GM19452 (cell line): ENCODE measurements around the gene ISCA1.

Experiments used
- ATAC-seq: cut with Tn5 transposase; IDR thresholded peaks from one replicate; pipeline ENCODE4 v1.9.1; 2021; ENCODE audit not compliant: unreplicated experiment

Gene ISCA1

GRCh38 chr9:86286278-86286677 is 3.9 kb upstream of the ISCA1 start:
- no peak for ATAC-seq

DNA sequence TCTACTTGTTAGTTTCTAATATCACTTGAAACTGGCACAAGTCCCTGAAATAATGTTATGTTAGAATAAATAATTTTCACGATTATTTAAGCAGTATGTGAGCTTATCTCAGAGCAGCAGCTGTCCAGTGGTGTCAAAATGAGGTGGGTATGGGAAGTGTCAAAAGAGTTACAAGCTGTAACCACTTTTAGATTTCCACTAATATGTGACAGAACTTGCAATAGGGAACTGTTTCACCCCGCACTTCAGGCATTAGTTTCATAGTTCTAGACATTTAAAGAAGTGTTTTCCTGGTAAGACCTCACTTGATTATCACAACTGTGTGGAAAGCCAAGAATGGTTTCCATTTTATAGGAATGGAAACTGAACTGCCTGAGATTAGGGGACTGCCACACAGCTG is 2.9 kb upstream of the ISCA1 start:
- no peak for ATAC-seq

DNA sequence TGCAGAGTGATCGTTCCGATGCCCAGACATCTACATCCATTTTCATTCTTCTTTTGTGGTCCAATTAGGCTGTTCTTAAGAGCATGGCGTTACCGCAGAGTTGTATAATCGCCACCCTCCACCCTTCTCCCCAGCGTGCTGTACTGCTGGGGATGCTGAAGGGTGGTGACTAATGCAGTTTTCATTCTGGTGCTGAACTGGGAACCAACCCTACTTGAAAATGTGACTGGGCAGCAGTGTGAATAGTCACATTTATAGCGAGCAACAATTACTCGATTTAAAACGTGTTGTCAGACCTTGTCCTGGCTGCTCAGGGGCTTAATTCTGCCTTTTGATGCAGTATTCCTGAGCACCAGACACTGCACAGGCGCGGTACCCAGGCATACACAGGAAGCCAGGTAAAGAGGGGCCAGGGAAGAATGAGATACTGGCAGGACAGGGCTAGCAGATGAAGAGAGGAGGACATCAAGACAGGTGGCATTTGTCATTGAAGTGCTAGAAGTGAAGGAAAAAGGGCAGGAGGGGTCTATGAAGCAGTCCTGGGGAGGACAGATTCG is 719 bp upstream of the ISCA1 start:
- peak; percentile 18 for ATAC-seq

GRCh38 chr9:86281593-86282076 is 703 bp downstream of the ISCA1 start:
- peak; percentile 28 for ATAC-seq

DNA sequence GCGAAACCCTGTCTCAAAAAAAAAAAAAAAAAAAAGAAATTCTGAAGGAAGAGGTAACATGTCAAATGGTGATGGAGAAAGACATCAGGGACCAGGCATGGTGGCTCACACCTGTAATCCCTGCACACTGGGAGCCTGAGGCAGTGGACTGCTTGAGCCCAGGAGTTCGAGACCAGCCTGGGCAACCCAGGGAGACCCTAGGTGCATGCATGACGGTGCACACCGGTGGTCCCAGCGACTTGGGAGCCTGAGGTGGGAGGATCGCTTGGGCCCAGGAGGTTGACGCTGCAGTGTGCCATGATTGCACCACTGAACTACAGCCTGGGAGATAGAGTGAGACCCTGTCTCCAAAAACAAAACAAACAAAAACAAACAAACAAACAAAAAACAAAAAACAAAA is 1.8 kb downstream of the ISCA1 start:
- no peak for ATAC-seq

DNA sequence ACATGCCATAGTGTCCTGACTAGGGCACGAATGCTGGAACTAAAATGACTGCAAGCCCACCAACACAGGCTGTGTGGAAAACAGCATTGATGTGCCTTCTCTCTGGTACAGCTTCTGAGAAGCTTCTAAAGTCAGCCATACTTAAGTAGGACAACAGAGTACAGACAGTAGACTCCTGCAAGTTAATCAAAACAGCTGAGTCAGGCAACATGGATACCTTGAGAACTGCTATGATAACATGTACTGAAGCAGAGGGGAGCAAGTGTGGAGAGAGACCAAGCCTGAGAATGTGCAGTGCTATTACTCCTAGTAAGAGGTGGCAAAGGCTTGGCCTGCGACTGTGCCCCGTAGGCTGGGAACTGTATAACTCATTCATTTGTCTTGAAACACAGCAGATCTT is 2.5 kb downstream of the ISCA1 start:
- ATAC-seq, result no peak

DNA sequence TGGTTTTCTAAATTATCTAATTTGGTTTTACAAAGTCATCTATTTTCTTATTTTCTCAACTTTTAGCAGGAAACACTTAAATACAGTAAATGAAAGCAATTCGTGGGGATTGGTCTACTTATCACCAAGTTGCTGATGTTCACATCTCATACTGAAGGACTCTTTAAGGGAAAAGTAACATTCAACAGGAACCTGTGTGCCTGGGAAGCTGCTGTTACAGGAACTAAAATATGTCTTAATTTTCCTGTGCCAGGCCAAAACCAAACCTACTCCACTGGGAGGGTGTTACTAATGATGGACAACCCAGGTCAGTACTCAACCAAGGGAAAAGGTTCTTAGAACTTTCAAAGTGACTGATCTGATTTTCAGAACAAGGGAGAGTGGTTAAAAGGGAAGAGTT is 5.3 kb downstream of the ISCA1 start:
- ATAC-seq, result no peak

GRCh38 chr9:86275962-86276361 is 6.4 kb downstream of the ISCA1 start:
- ATAC-seq, result no peak

DNA sequence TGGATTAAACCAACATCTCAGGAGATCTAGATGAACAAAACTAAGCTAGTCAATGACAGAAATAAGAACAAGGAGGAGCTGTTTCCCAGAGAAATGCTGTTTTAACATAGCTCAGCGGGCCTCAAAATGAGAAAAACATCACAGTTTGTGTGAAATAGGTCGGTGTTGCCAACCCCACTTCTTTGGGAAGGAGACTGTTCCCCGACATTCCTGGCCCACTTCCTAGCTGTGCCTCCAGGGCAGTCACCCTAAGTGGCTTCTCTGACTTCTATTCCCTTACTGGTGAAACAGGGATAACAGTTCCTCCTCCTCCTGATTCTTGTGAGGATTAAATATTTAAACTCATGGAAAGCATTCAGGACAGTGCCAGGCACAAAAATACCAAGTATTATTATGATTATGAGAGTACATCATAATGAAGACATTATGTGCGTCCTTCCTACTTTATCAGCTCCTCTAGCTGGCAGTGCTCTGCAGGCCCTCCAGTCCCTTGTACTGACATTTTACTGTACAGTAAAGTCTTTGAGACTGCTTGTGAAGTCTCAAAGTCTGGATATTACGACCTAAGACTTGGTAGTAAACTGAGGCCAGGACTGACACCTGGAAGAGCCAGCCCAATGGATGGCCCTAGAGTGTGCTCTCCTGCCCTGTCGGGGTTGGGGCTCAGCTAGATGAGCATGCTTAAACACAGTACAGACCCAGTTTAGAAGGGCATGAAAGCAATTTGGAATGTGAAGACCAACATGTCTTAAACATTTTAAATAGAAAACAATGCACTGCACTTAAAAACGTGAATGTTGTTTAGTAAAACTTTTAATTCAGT is 7.3 kb downstream of the ISCA1 start:
- no peak for ATAC-seq

DNA sequence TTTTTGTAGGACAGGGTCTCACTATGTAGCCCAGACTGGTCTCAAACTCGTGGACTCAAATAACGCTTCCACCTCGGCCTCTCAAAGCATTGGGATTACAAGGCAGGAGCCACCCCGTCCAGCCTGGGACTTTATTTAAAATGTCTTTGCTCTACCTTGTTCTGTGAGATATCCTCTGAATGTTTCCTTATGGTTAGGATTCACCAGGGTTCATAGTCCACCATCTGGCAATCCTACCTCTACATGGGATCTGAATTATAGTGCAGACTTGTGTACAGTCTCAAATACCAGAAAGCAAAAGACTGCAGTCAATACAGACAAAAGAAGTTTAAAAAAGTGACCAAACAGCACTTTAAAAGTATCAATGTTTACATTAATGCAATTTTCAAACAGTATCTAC is 10.1 kb downstream of the ISCA1 start:
- ATAC-seq, result no peak

DNA sequence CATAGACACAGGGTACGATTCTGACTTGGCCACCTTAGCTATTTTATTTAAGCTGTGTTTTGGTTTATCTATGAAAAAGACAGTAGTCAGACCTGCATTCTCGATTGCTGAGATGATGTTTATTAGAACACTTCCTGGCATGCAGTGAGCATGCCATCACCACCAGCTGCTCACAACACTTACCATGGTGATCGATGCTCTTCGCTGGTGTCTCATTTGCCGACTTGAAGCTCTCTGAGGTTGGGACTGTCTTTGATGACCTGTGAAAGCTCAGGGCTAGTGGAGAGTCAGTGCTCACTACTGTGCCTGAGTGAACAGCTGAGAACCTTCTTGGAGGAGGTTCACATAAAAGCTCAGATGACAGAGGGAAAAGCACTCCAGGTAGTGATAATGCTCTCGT is 18.5 kb downstream of the ISCA1 start:
- no peak for ATAC-seq

GRCh38 chr9:86262492-86262891 is 19.8 kb downstream of the ISCA1 start:
- no peak for ATAC-seq

GRCh38 chr9:86259557-86259956 is 22.8 kb downstream of the ISCA1 start, which contains the start of gene C9orf153:
TSS of gene C9orf153 (minus strand) at chr9:86259657. CDS start at chr9:86229603, 30,054 bp downstream.
- ATAC-seq, result no peak

- no peak for ATAC-seq
These were observed 24.9 kb downstream of the ISCA1 start for GRCh38 chr9:86257391-86257790.

DNA sequence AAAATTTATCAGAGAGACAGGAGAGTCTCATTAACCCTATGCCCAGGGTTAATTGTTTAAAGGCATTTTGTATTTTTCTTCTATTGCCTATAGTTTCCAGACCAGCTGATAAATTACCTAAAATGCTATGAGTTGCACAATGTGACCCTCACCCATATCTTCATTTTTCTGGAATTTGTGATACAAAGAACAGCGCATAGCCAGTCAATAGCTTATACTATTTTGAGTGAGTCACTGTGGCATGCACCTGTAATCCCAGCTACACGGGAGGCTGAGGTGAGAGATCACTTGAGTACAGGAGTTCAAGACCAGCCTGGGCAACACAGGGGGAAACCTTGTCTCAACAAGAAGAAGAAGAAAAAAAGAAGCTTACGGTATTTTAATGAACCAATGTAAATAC is 25.7 kb downstream of the ISCA1 start:
- no peak for ATAC-seq

DNA sequence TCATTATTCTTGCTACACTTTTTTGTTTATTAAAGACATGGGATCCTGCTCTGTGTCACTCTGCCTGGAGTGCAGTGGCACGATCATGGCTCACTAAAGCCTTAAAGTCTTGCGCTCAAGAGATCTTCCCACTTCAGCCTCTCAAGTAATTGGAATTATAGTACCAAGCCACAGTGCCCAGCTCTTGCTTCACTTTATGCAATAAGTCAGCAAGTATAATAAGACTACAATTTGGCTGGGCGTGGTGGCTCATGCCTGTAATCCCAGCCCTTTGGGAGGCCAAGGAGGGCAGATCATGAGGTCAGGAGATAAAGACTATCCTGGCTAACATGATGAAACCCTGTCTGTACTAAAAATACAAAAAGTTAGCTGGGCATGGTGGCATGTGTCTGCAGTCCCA is 28.8 kb downstream of the ISCA1 start:
- no peak for ATAC-seq

DNA sequence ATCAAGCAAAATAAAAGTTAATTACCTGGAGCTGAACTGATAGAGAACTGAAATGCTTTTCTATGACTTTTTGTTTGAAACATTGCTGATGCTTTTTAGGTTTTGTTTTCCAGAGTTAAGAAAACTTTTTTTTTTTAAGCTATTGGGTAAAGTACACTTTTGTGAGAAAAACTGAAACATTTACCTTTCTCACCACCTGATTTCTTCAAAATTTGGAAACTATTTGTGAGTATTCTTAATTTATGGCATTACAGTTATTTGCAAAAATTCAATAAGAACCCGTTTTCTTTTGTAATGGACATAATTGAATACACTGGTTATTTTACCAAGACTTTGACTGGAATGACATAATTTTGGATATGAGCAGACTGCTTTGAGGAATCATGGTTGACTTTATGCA is 29.5 kb downstream of the ISCA1 start:
- ATAC-seq, result no peak

GRCh38 chr9:86250123-86250522 is 32.2 kb downstream of the ISCA1 start:
- no peak for ATAC-seq

- no peak for ATAC-seq
These were observed 33.6 kb downstream of the ISCA1 start for GRCh38 chr9:86248746-86249145.

GRCh38 chr9:86246752-86247161 is 35.6 kb downstream of the ISCA1 start:
- peak; percentile 99 for ATAC-seq

DNA sequence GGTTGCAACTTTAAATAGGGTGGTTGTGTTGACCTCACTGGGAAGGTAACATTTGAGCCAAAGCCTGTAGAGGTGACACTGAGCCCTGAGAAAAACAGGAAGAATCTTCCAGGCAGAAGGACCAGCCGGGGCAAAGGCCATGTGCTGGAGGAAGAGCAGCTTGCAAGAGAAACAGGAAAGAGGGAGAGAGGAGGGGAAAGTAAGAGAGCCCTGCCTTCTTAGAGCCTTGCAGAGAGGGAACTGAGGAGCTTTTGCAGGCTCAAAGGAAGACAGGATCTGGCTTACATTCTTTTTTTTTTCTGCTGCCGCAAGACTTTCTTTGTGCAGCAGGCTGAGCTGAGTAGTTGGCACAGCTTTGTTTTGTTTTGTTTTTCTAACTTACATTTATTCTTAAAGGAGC is 40.3 kb downstream of the ISCA1 start:
- ATAC-seq, result no peak

DNA sequence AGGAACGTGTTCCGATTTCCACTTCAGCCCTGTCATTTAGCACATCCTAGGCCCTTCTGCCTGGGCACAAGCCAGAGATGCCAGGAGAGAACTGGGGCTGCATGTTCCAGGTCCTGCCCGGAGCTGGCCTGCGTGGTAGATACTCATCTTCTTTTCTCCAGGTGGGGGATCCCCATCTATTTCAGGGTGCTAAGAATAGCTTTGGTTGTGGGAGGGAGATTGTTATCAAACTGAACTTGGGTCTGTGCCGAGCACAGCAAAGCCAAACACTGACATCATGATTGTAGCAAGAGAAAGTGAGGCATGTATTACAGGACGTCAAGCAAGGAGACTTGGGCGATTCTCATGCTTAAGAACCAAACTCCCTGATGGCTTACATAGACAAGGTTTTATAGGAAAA is 41.1 kb downstream of the ISCA1 start:
- no peak for ATAC-seq
